ENCODE measurements around the gene ZFR. TPM values are rescaled to one million over a fixed set of nuclear protein-coding genes. Genes with fewer than 3 reads are reported as not detected.
"Not testable (repeated sequence)": the region's sequence is repeated elsewhere in the genome, so short reads cannot be mapped to it uniquely, and the experiment has no call there.

The ZFR gene
- total and polyA plus RNA-seq, 4 donors = 17.5 to 44.5 (median 30.8) TPM

- no peaks in the 10 kb centered on the region for H3K9me3 ChIP-seq (ENCODE audit: control insufficient read depth in 4 of 4, low read length in 3 of 4)
- H3K36me3 ChIP-seq (ENCODE audit: control insufficient read depth in 4 of 4, insufficient read depth in 3 of 4, low read depth in 1 of 4, low read length in 3 of 4) = peaks cover 7 to 16% (median 13%) of the 10 kb centered on the region in 4 donors
- H3K27ac ChIP-seq (ENCODE audit: low read depth in 1 of 2, low read length in 2 of 2) = no peak overlapping the region
- 89% methylated on average over 8 of the region's 8 CpGs for WGBS
- no peak for DNase-seq (ENCODE audit: low spot score)
- peaks cover 0 to 1% (median 0%) of the 10 kb centered on the region in 4 donors for H3K4me1 ChIP-seq (ENCODE audit: control insufficient read depth in 4 of 4, insufficient read depth in 4 of 4, low read length in 3 of 4)
- no peak overlapping the region for H3K9ac ChIP-seq (ENCODE audit: low read depth in 1 of 2, low read length in 2 of 2)
- TF ChIP-seq YY1 (IDR thresholded peaks at IDR 0.05) (no peak), RAD21 (IDR thresholded peaks at IDR 0.05) (no peak), HNF4G (IDR thresholded peaks at IDR 0.05) (no peak), ATF3 (IDR thresholded peaks at IDR 0.05) (no peak), TAF1 (conservative IDR thresholded peaks at IDR 0.05) (no peak), NR2F2 (IDR thresholded peaks at IDR 0.05) (no peak), RXRA (IDR thresholded peaks at IDR 0.05) (no peak), ZBTB33 (IDR thresholded peaks at IDR 0.05) (no peak), JUND (IDR thresholded peaks at IDR 0.05) (no peak), REST (IDR thresholded peaks at IDR 0.05) (no peak), GABPA (IDR thresholded peaks at IDR 0.05 in 1 of 2, conservative IDR thresholded peaks at IDR 0.05 in 1 of 2) (no peak), MAX (IDR thresholded peaks at IDR 0.05) (no peak)
- H3K4me3 ChIP-seq (ENCODE audit: low read depth in 1 of 3, low read length in 3 of 3) = no peak overlapping the region
- no peaks in the 10 kb centered on the region for H3K27me3 ChIP-seq (ENCODE audit: control insufficient read depth in 4 of 4, insufficient read depth in 4 of 4, low read length in 3 of 4)
These were observed 74.9 kb downstream of the ZFR start for GRCh38 chr5:32369542-32370155.

- Histone ChIP-seq H3K27me3 (ENCODE audit: control insufficient read depth in 4 of 4, insufficient read depth in 4 of 4, low read length in 3 of 4) (no peaks in the 10 kb centered on the region), H3K9ac (ENCODE audit: low read depth in 1 of 2, low read length in 2 of 2) (no peak overlapping the region), H3K4me3 (ENCODE audit: low read depth in 1 of 3, low read length in 3 of 3) (no peak overlapping the region), H3K36me3 (ENCODE audit: control insufficient read depth in 4 of 4, insufficient read depth in 3 of 4, low read depth in 1 of 4, low read length in 3 of 4) (peaks cover 5 to 16% (median 13%) of the 10 kb centered on the region in 4 donors), H3K27ac (ENCODE audit: low read depth in 1 of 2, low read length in 2 of 2) (no peak overlapping the region), H3K4me1 (ENCODE audit: control insufficient read depth in 4 of 4, insufficient read depth in 4 of 4, low read length in 3 of 4) (peaks cover 0 to 1% (median 0%) of the 10 kb centered on the region in 4 donors), H3K9me3 (ENCODE audit: control insufficient read depth in 4 of 4, low read length in 3 of 4) (no peaks in the 10 kb centered on the region)
- TF ChIP-seq HNF4A (conservative IDR thresholded peaks at IDR 0.05) (peak in 1 of 2 donors; percentile 51), FOXA1 (IDR thresholded peaks at IDR 0.05) (no peak)
- 60% methylated on average over 4 of the region's 4 CpGs for WGBS
- DNase-seq (ENCODE audit: low spot score) = no peak
These were observed 75.5 kb downstream of the ZFR start for GRCh38 chr5:32369032-32369431.

GRCh38 chr5:32367271-32367670 lies 77.3 kb downstream of the ZFR start:
- 80% methylated on average over 6 of the region's 6 CpGs for WGBS
- not testable (repeated sequence) for H3K27ac ChIP-seq (ENCODE audit: low read depth in 1 of 2, low read length in 2 of 2); H3K4me3 ChIP-seq (ENCODE audit: low read depth in 1 of 3, low read length in 3 of 3); H3K9me3 ChIP-seq (ENCODE audit: control insufficient read depth in 4 of 4, low read length in 3 of 4); H3K27me3 ChIP-seq (ENCODE audit: control insufficient read depth in 4 of 4, insufficient read depth in 4 of 4, low read length in 3 of 4); H3K4me1 ChIP-seq (ENCODE audit: control insufficient read depth in 4 of 4, insufficient read depth in 4 of 4, low read length in 3 of 4); H3K9ac ChIP-seq (ENCODE audit: low read depth in 1 of 2, low read length in 2 of 2); DNase-seq (ENCODE audit: low spot score)
- peaks cover 3 to 25% (median 13%) of the 10 kb centered on the region in 4 donors for H3K36me3 ChIP-seq (ENCODE audit: control insufficient read depth in 4 of 4, insufficient read depth in 3 of 4, low read depth in 1 of 4, low read length in 3 of 4)
